Ishikawa (cell line): ENCODE data around the gene SLC31A2.

ENCODE experiments used
- CEBPB ChIP-seq: IDR thresholded peaks from 2 replicates; pipeline ENCODE4 v1.6.1; 2012
- CREB1 ChIP-seq: IDR thresholded peaks from 2 replicates; pipeline ENCODE4 v1.6.1; 2012; ENCODE audit warnings: low read depth
- EGR1 ChIP-seq: IDR thresholded peaks from 2 replicates; pipeline ENCODE4 v1.6.1; 2012
- EP300 ChIP-seq: IDR thresholded peaks from 2 replicates; pipeline ENCODE4 v1.6.1; 2012; ENCODE audit warnings: borderline replicate concordance
- FOXM1 ChIP-seq: IDR thresholded peaks from 2 replicates; pipeline ENCODE4 v1.6.1; 2012; ENCODE audit warnings: low read depth, borderline replicate concordance
- MAX ChIP-seq: IDR thresholded peaks from 2 replicates; pipeline ENCODE4 v1.6.1; 2012
- NFIC ChIP-seq: IDR thresholded peaks from 2 replicates; pipeline ENCODE4 v1.6.1; 2012
- RAD21 ChIP-seq: IDR thresholded peaks from 2 replicates; pipeline ENCODE4 v1.6.1; 2012; ENCODE audit warnings: low read depth
- REST ChIP-seq: IDR thresholded peaks from 2 replicates; pipeline ENCODE4 v1.6.1; 2012; ENCODE audit warnings: low read depth, mild to moderate bottlenecking
- TAF1 ChIP-seq: IDR thresholded peaks from 2 replicates; pipeline ENCODE4 v1.6.1; 2012; ENCODE audit warnings: low read depth, mild to moderate bottlenecking
- TCF12 ChIP-seq: IDR thresholded peaks from 2 replicates; pipeline ENCODE4 v1.6.1; 2012; ENCODE audit warnings: low read depth
- TEAD4 ChIP-seq: IDR thresholded peaks from 2 replicates; pipeline ENCODE4 v1.6.1; 2012
- USF1 ChIP-seq: IDR thresholded peaks from 2 replicates; pipeline ENCODE4 v1.6.1; 2012
- YY1 ChIP-seq: IDR thresholded peaks from 2 replicates; pipeline ENCODE4 v1.6.1; 2012; ENCODE audit warnings: low read depth
- ZBTB7A ChIP-seq: IDR thresholded peaks from 2 replicates; pipeline ENCODE4 v1.6.1; 2012; ENCODE audit warnings: low read depth

The SLC31A2 gene

GRCh38 chr9:113176803-113177202, 26.0 kb downstream of the SLC31A2 start:
- no peak for TF ChIP-seq FOXM1
- no peak for TF ChIP-seq RAD21
- TF ChIP-seq CREB1, result no peak
- TF ChIP-seq ZBTB7A, result no peak
- TF ChIP-seq YY1, result no peak
- no peak for TF ChIP-seq REST
- TF ChIP-seq USF1, result no peak
- TF ChIP-seq CEBPB, result no peak
- no peak for TF ChIP-seq MAX

GRCh38 chr9:113177251-113177650, 26.4 kb downstream of the SLC31A2 start:
- no peak for TF ChIP-seq CREB1
- TF ChIP-seq NFIC, result no peak
- TF ChIP-seq EP300, result no peak
- no peak for TF ChIP-seq CEBPB
- TF ChIP-seq FOXM1, result no peak
- no peak for TF ChIP-seq EGR1
- no peak for TF ChIP-seq YY1
- no peak for TF ChIP-seq RAD21
- TF ChIP-seq TEAD4, result no peak
- no peak for TF ChIP-seq TCF12
- TF ChIP-seq TAF1, result no peak
- TF ChIP-seq ZBTB7A, result no peak
- TF ChIP-seq MAX, result no peak

GRCh38 chr9:113178087-113178486, 27.3 kb downstream of the SLC31A2 start:
- no peak for TF ChIP-seq EGR1
- no peak for TF ChIP-seq CEBPB
- no peak for TF ChIP-seq FOXM1
- no peak for TF ChIP-seq TAF1
- TF ChIP-seq USF1, result no peak
- TF ChIP-seq CREB1, result no peak
- no peak for TF ChIP-seq NFIC
- TF ChIP-seq YY1, result no peak
- TF ChIP-seq RAD21, result no peak
- no peak for TF ChIP-seq TEAD4

GRCh38 chr9:113179839-113180238, 29.0 kb downstream of the SLC31A2 start:
- no peak for TF ChIP-seq EGR1
- TF ChIP-seq CEBPB, result no peak
- no peak for TF ChIP-seq REST
- no peak for TF ChIP-seq NFIC
- TF ChIP-seq TCF12, result no peak
- TF ChIP-seq ZBTB7A, result no peak
- TF ChIP-seq EP300, result no peak
- no peak for TF ChIP-seq MAX
- TF ChIP-seq TAF1, result no peak
- no peak for TF ChIP-seq RAD21
- no peak for TF ChIP-seq CREB1
- no peak for TF ChIP-seq YY1
- TF ChIP-seq TEAD4, result no peak
- no peak for TF ChIP-seq USF1

GRCh38 chr9:113181165-113181564, 30.4 kb downstream of the SLC31A2 start:
- TF ChIP-seq RAD21, result no peak
- TF ChIP-seq TCF12, result no peak
- TF ChIP-seq EP300, result no peak
- no peak for TF ChIP-seq CREB1
- no peak for TF ChIP-seq MAX
- TF ChIP-seq TEAD4, result no peak
- TF ChIP-seq ZBTB7A, result no peak
- no peak for TF ChIP-seq FOXM1
- TF ChIP-seq USF1, result no peak
- TF ChIP-seq NFIC, result no peak
- no peak for TF ChIP-seq YY1
- no peak for TF ChIP-seq TAF1
- TF ChIP-seq EGR1, result no peak
- TF ChIP-seq REST, result no peak
- no peak for TF ChIP-seq CEBPB
